Measurements from ENCODE around the gene BPIFB3.

The BPIFB3 gene

GRCh38 chr20:33010674-33011449 is 42.8 kb upstream of the BPIFB3 start:
- Histone ChIP-seq H3K4me1 (ENCODE audit: control insufficient read depth, insufficient read depth, low read length) (no peaks in the 10 kb centered on the region), H3K27me3 (ENCODE audit: control insufficient read depth, insufficient read depth, low read length) (no peaks in the 10 kb centered on the region), H3K9me3 (ENCODE audit: control insufficient read depth, insufficient read depth, low read length) (no peaks in the 10 kb centered on the region), H3K9ac (ENCODE audit: low read depth, low read length) (no peak overlapping the region), H3K4me3 (ENCODE audit: low read depth, low read length) (no peak overlapping the region), H3K36me3 (ENCODE audit: control insufficient read depth, insufficient read depth, low read length) (no peaks in the 10 kb centered on the region)

- H3K36me3 ChIP-seq (ENCODE audit: control insufficient read depth, insufficient read depth, low read length), result no peaks in the 10 kb centered on the region
- no peaks in the 10 kb centered on the region for H3K9me3 ChIP-seq (ENCODE audit: control insufficient read depth, insufficient read depth, low read length)
- no peaks in the 10 kb centered on the region for H3K4me1 ChIP-seq (ENCODE audit: control insufficient read depth, insufficient read depth, low read length)
- no peak overlapping the region for H3K4me3 ChIP-seq (ENCODE audit: low read depth, low read length)
- H3K9ac ChIP-seq (ENCODE audit: low read depth, low read length), result no peak overlapping the region
- no peaks in the 10 kb centered on the region for H3K27me3 ChIP-seq (ENCODE audit: control insufficient read depth, insufficient read depth, low read length)
Observed at GRCh38 chr20:33012327-33013189, 41.1 kb upstream of the BPIFB3 start.

GRCh38 chr20:33013701-33014326 is 39.9 kb upstream of the BPIFB3 start:
- H3K9me3 ChIP-seq (ENCODE audit: control insufficient read depth, insufficient read depth, low read length), result no peaks in the 10 kb centered on the region
- no peaks in the 10 kb centered on the region for H3K4me1 ChIP-seq (ENCODE audit: control insufficient read depth, insufficient read depth, low read length)
- H3K27me3 ChIP-seq (ENCODE audit: control insufficient read depth, insufficient read depth, low read length), result no peaks in the 10 kb centered on the region
- no peak overlapping the region for H3K4me3 ChIP-seq (ENCODE audit: low read depth, low read length)
- no peaks in the 10 kb centered on the region for H3K36me3 ChIP-seq (ENCODE audit: control insufficient read depth, insufficient read depth, low read length)
- H3K9ac ChIP-seq (ENCODE audit: low read depth, low read length), result no peak overlapping the region

GRCh38 chr20:33014336-33015113 is 39.2 kb upstream of the BPIFB3 start:
- Histone ChIP-seq H3K9ac (ENCODE audit: low read depth, low read length) (no peak overlapping the region), H3K27me3 (ENCODE audit: control insufficient read depth, insufficient read depth, low read length) (no peaks in the 10 kb centered on the region), H3K4me1 (ENCODE audit: control insufficient read depth, insufficient read depth, low read length) (no peaks in the 10 kb centered on the region), H3K9me3 (ENCODE audit: control insufficient read depth, insufficient read depth, low read length) (no peaks in the 10 kb centered on the region), H3K4me3 (ENCODE audit: low read depth, low read length) (no peak overlapping the region), H3K36me3 (ENCODE audit: control insufficient read depth, insufficient read depth, low read length) (no peaks in the 10 kb centered on the region)

GRCh38 chr20:33015114-33015484 is 38.6 kb upstream of the BPIFB3 start:
- H3K27me3 ChIP-seq (ENCODE audit: control insufficient read depth, insufficient read depth, low read length), result no peaks in the 10 kb centered on the region
- no peak overlapping the region for H3K9ac ChIP-seq (ENCODE audit: low read depth, low read length)
- H3K4me1 ChIP-seq (ENCODE audit: control insufficient read depth, insufficient read depth, low read length), result no peaks in the 10 kb centered on the region
- no peaks in the 10 kb centered on the region for H3K36me3 ChIP-seq (ENCODE audit: control insufficient read depth, insufficient read depth, low read length)
- no peak overlapping the region for H3K4me3 ChIP-seq (ENCODE audit: low read depth, low read length)
- no peaks in the 10 kb centered on the region for H3K9me3 ChIP-seq (ENCODE audit: control insufficient read depth, insufficient read depth, low read length)

GRCh38 chr20:33015700-33016580 is 37.8 kb upstream of the BPIFB3 start:
- Histone ChIP-seq H3K36me3 (ENCODE audit: control insufficient read depth, insufficient read depth, low read length) (no peaks in the 10 kb centered on the region), H3K4me1 (ENCODE audit: control insufficient read depth, insufficient read depth, low read length) (no peaks in the 10 kb centered on the region), H3K9ac (ENCODE audit: low read depth, low read length) (no peak overlapping the region), H3K4me3 (ENCODE audit: low read depth, low read length) (no peak overlapping the region), H3K27me3 (ENCODE audit: control insufficient read depth, insufficient read depth, low read length) (no peaks in the 10 kb centered on the region), H3K9me3 (ENCODE audit: control insufficient read depth, insufficient read depth, low read length) (no peaks in the 10 kb centered on the region)

- Histone ChIP-seq H3K4me3 (ENCODE audit: low read depth, low read length) (no peak overlapping the region), H3K9me3 (ENCODE audit: control insufficient read depth, insufficient read depth, low read length) (no peaks in the 10 kb centered on the region), H3K9ac (ENCODE audit: low read depth, low read length) (no peak overlapping the region), H3K27me3 (ENCODE audit: control insufficient read depth, insufficient read depth, low read length) (no peaks in the 10 kb centered on the region), H3K4me1 (ENCODE audit: control insufficient read depth, insufficient read depth, low read length) (no peaks in the 10 kb centered on the region), H3K36me3 (ENCODE audit: control insufficient read depth, insufficient read depth, low read length) (no peaks in the 10 kb centered on the region)
Observed at GRCh38 chr20:33016581-33017109, 37.1 kb upstream of the BPIFB3 start.

GRCh38 chr20:33017542-33017941 is 36.2 kb upstream of the BPIFB3 start:
- no peak overlapping the region for H3K4me3 ChIP-seq (ENCODE audit: low read depth, low read length)
- no peaks in the 10 kb centered on the region for H3K36me3 ChIP-seq (ENCODE audit: control insufficient read depth, insufficient read depth, low read length)
- H3K27me3 ChIP-seq (ENCODE audit: control insufficient read depth, insufficient read depth, low read length), result no peaks in the 10 kb centered on the region
- H3K4me1 ChIP-seq (ENCODE audit: control insufficient read depth, insufficient read depth, low read length), result no peaks in the 10 kb centered on the region
- no peaks in the 10 kb centered on the region for H3K9me3 ChIP-seq (ENCODE audit: control insufficient read depth, insufficient read depth, low read length)
- H3K9ac ChIP-seq (ENCODE audit: low read depth, low read length), result no peak overlapping the region

- Histone ChIP-seq H3K4me3 (ENCODE audit: low read depth, low read length) (no peak overlapping the region), H3K9me3 (ENCODE audit: control insufficient read depth, insufficient read depth, low read length) (no peaks in the 10 kb centered on the region), H3K4me1 (ENCODE audit: control insufficient read depth, insufficient read depth, low read length) (no peaks in the 10 kb centered on the region), H3K9ac (ENCODE audit: low read depth, low read length) (no peak overlapping the region), H3K27me3 (ENCODE audit: control insufficient read depth, insufficient read depth, low read length) (no peaks in the 10 kb centered on the region), H3K36me3 (ENCODE audit: control insufficient read depth, insufficient read depth, low read length) (no peaks in the 10 kb centered on the region)
Observed at GRCh38 chr20:33018169-33018931, 35.4 kb upstream of the BPIFB3 start.

Data from iPS-15b (cell line).